GM19023 (cell line): Measurements from ENCODE around the gene CLDN25.

Experiments used
- ATAC-seq: cut with Tn5 transposase; IDR thresholded peaks from one replicate; pipeline ENCODE4 v1.9.1; 2021; ENCODE audit warnings: mild to moderate bottlenecking, moderate library complexity; ENCODE audit not compliant: unreplicated experiment

The CLDN25 gene

DNA sequence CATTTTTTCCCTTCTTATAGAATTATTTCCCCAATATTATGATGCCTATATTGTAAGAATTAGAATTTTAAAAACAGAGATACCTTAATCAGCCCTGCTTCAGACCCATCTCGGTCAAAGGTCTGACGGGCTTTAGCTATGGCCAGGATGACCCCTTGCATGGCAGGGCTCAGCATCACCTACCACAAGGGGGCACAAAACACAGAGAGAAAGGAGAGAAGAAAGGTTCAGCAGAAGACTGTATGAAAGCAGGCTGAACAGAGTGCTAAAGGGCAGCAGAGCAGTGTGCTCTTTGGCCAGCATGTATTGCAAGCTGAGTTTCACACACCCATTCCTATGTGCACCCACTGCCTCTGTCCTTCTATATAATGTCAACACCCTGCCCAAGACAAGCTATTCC is 26.8 kb downstream of the CLDN25 start:
- ATAC-seq: no peak

- no peak for ATAC-seq
Measured at GRCh38 chr11:113808931-113809330, 29.3 kb downstream of the CLDN25 start.

- ATAC-seq: no peak
Measured at GRCh38 chr11:113814181-113814580, 34.6 kb downstream of the CLDN25 start.

- ATAC-seq: no peak
Measured at GRCh38 chr11:113817162-113817561, 37.6 kb downstream of the CLDN25 start.

DNA sequence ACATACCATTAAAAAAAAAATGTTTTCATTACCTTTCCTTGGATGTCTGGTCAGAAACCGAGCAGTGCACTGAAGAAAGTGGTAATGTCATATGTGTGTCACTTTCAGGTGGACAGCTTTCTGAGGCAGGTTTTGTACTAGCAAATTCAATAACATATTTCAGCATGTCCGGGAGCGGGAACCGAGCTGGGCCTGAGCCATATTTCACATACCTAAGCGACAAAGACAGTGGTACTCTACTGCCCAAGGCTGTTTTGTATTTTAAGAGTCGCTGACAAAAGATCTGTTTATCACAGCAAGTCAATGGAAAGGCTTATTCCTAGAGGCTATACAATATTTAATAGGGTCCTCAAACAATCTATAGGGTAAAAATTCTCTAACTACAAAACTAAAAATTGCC is 38.0 kb downstream of the CLDN25 start:
- no peak for ATAC-seq

DNA sequence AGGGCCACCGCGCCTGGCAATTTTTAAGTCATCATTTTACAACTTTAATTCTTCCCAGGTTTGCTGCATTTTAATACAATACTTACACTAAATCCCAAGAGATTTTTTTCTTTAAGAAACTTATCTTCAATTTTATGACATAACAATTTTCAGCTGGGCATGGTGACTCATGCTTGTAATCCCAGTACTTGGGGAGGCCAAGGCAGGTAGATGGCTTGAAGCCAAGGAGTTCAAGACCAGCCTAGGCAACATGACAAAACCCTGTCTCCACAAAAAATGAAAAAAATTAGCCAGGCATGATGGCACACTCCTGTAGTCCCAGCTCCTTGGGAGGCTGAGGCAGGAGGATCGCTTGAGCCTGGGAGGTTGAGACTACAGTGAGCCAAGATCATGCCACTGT is 38.8 kb downstream of the CLDN25 start:
- no peak for ATAC-seq

- no peak for ATAC-seq
Measured at GRCh38 chr11:113827477-113827876, 47.9 kb downstream of the CLDN25 start.

DNA sequence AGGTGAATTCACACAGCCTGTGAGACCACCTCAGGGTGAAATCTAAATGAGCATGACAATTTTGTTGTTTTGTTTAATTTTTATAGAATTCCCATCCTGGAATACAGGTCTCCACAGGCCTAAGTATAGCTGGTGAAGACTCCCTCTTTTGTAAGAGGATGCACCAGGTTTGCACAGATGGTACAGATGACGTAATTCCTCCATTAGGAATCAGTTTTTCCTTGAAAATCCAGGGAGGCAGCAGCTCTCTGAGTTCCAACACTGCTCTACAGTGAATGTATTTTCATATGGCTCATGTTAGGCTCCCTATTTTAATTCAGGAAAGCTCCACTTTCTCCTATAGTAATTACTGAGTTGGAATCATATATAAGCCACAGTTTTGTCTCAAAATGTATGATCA is 48.6 kb downstream of the CLDN25 start:
- ATAC-seq: no peak

- no peak for ATAC-seq
Measured at GRCh38 chr11:113829751-113830150, 50.2 kb downstream of the CLDN25 start.
